Hematopoietic multipotent progenitor cell treated with erythropoietin and hydrocortisone succinate and interleukin-3 and kit ligand, for 6 days (in vitro differentiated cells): Measurements from ENCODE around the gene ZCCHC14.
A peak's percentile ranks its signal among the peaks of the same experiment; 100 is the strongest.

Experiments
- DNase-seq: peaks from one replicate; pipeline ENCODE4 v3.0.0-alpha.2; 2015

ZCCHC14 gene

DNA sequence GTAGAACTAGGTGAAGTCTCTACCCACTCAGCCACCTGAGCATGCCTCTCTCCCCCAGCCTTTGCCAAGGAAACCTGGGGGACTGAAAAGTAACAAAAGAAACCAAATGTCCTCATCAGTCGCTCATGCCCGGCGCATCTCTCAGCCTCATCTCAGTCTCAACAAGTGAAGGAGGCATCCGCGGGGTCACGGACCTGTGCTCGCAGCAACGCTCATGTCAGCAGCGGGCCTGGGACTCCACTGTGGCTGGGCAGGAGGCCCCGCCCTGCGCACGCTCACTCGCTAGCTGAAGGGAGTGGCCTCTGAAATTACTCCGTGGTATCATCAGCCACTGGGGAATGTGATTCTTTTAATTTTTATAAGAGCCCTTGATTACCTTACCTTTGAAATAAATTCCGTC is 69.4 kb downstream of the ZCCHC14 start:
- DNase-seq: no peak

- no peak for DNase-seq
Measured at GRCh38 chr16:87422106-87422505, 70.7 kb downstream of the ZCCHC14 start.

DNA sequence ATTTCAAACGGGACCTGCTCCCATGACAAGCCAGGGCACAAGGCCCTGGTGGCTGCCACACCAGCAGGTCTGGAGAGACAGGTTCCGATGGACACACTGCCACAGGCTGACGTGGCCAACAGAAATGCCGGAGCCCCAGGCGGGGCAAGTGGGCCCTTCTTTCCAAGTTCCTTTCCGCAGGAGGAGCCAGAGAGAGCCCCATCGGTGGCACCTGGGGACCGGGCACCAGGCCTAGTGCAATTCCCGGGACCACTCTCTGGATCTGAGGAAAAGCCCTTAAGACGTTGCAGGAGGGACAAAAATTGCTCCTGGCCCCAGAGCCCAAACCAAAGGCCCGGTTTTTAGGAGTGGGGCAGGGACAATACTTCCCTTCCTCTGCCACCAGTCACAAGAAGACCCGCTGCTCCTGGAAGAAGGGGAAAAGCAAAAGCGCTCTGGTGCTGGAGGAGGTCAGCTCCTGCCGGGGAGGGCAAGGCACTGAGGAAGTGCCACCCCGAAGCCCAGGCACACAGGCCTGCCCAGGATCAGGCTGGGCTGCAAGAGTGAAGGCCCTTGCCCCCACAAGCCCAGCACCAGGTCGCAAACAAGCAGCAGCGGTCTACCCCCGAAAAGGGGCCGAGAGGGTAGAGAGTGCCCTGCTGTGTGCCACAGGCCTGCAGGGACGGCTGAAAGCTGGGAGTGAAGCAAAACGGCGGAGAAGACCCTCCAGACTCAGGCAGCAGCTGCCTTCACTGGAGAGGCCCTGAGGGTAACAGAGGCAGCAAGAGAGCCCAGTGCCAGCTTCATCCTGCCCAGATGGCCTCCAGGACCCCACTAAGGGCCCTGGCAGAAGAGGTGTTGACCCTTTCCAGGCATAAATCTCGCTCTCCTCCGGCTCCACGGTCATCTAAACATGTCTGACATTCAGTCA is 71.6 kb downstream of the ZCCHC14 start:
- no peak for DNase-seq

- peak; percentile 29 for DNase-seq
Measured at GRCh38 chr16:87420026-87421002, 72.5 kb downstream of the ZCCHC14 start.

DNA sequence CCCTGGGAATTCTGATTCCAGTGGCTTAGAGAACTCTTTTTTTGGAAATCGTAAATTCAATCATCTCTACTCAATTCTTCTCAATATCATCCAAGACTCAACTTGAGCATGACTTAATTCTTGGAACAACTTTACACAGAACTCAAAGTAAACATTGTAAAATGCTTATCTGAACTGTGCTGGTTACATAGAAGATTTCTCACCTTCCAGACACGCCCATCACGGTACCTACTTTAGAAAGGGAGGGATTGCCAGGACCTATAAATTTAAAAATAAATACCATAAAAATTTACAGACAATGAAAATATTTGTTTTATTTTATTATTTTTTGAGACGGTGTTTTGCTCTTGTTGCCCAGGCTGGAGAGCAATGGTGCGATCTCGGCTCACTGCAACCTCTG is 74.2 kb downstream of the ZCCHC14 start:
- DNase-seq: no peak

DNA sequence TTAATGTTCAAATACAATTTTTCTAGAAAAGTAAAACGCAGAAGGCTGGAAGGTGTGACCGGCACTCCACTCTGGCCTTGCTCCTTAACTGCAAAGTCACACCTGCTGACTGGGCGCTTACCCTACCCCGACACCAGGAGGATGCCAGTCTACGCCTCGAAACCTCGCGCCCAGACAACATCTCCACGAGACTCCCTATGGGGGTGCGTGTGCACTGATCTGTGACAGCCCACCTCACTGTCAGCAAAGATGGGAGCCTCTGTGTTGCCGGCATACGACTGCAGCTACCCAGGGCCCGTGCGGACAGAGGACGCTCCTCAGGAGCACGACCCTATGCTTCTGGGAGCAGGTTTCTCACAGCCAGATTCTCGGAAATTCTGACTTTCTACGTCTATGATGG is 74.6 kb downstream of the ZCCHC14 start:
- no peak for DNase-seq

- DNase-seq: no peak
Measured at GRCh38 chr16:87417528-87417910, 75.3 kb downstream of the ZCCHC14 start.

DNA sequence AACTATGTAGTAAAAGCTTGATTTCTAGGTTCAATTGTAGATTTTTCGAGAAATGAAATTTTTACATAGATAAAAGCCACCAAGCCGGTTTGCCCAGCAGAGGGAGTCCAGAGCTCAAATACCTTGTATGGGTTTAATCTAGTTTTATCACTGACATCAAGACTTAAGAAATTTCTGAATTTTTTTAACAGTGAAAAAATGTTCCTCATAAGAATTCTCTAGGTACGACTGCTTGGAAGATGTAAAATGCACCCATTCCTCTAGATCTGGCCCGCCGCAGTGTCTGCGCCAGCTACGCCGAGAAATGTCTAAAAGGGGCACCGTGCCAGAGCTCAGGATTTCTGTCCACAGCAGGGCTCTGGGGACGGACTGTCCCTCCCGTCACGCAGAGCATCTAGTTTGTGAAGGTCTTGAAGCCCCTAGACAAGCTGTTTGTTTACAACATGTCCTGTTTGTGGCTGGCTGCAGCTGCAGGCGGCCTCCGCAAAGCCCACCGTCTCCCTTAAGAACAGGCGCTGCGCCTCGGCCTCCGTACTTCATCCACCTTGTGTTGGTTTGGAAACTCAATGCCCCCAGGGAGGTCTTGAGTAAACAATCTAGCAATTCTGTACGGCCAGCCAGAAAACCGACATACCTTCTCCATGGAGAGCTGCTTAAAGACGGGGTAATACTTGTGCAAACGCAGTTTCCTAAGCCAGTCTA is 75.8 kb downstream of the ZCCHC14 start:
- peak; percentile 72 for DNase-seq

GRCh38 chr16:87415441-87415840 is 77.4 kb downstream of the ZCCHC14 start:
- no peak for DNase-seq

- no peak for DNase-seq
Measured at GRCh38 chr16:87414251-87414680, 78.6 kb downstream of the ZCCHC14 start.

DNA sequence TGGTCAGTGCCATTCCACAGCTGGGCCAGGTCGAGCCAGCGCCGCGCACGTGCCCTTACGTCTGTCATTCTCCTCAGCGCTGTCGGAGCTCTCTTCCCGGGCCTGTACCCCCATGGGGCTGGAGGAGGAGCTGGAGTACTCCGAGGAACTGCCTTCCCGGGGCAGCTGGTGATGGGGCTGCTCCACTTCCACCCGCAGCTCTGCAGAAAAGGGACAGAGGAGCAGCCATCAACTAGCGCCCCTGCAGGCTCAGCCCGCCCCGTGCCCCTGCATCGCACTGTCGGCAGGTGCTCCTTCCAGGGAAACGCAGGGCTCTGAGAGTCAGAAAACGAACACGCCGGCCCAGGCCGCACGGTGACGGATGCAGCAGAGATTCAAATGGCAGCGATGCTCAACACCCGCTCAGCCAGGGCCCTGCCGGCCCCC is 79.8 kb downstream of the ZCCHC14 start:
- DNase-seq: no peak

- DNase-seq: no peak
Measured at GRCh38 chr16:87412371-87412995, 80.3 kb downstream of the ZCCHC14 start.

DNA sequence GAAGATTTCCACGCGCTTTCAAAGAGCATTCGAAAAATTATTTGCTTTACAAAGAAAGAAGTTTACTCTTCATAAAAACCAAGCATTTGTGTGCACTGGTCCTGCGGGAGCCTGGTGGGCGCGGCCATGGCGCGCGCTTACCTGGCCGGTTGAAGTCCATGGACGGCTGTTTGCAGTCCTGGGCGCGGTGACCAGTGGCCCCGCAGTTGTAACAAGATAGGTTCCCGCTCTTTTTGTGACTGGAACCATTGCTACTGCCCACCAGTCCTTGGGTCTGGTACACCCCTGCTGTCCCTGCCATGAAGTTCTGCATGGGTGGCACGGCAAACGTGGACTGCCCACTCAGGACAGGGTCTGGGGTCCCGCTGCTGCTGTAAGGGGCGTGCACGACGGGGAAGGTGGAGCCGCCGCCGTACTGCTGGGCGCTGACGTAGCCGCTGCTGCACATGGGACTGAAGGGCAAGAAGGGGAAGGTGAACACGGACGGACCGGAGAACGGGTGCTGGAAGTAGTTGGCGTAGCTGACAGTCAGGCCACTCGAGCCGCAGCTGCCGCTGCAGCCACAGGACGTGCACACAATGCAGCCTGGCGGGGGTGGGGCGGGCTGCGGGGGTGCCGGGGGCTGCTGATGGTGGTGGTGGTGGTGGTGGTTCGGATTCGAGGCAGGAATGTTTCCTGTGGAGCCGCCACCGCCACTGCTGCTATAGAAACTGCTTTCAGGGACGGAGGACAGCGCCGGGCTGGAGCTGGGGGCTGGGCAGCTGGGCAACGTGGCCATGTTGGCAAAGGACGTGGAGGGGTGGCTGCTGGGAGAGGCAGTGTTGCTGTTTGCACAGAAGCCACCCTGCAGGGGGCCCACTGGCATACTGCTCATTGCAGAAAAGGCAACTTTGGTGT is 81.2 kb downstream of the ZCCHC14 start:
- DNase-seq: no peak

GRCh38 chr16:87410968-87411367 is 81.9 kb downstream of the ZCCHC14 start:
- DNase-seq: no peak

GRCh38 chr16:87410530-87410929 is 82.3 kb downstream of the ZCCHC14 start:
- DNase-seq: no peak

- no peak for DNase-seq
Measured at GRCh38 chr16:87409781-87410180, 83.0 kb downstream of the ZCCHC14 start.

DNA sequence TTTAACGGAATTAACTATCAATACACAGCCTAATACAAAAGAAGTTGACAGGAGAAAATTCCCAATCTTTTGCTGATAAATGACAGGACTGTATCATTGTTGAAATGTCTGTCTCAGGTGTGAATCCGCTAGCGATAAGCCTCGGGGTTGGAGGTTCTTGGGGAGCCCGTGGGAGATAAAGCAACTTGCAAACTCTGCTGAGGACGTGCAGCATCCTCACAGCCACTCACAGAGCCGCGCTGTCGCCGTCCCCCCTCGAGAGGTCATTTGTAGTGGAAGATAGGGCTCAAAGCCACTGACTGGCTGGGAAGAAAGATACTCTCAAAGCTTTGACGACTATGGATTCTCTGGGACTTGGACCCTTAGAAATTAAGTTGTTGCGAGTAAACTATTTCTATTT is 83.7 kb downstream of the ZCCHC14 start:
- no peak for DNase-seq

- DNase-seq: peak; percentile 58
Measured at GRCh38 chr16:87407511-87408112, 85.2 kb downstream of the ZCCHC14 start.

- DNase-seq: no peak
Measured at GRCh38 chr16:87406495-87407088, 86.2 kb downstream of the ZCCHC14 start.
